ENCODE data around the gene PTPRT. TPM values are rescaled to one million over a fixed set of nuclear protein-coding genes. Genes with fewer than 3 reads are reported as not detected.

Gene PTPRT
- total RNA-seq, 1 experiment from 2014 or later, result 0.13 TPM

- Histone ChIP-seq H2BK20ac (ENCODE audit: low read depth, low read length, poor library complexity, severe bottlenecking) (no peak overlapping the region), H3K79me1 (ENCODE audit: insufficient read depth, low read depth, low read length, poor library complexity, severe bottlenecking) (no peaks in the 10 kb centered on the region), H3K9ac (ENCODE audit: extremely low read depth, insufficient read length, low read length) (no peak overlapping the region), H4K8ac (replicated peaks; ENCODE audit: insufficient read length, low read depth, low read length) (no peak overlapping the region), H3K14ac (ENCODE audit: insufficient read depth, low read length) (no peak overlapping the region), H4K5ac (ENCODE audit: insufficient read length, low read depth, low read length) (no peak overlapping the region), H3K27me3 (ENCODE audit: insufficient read depth, low read length) (no peaks in the 10 kb centered on the region), H2BK12ac (ENCODE audit: insufficient read length, low read depth, low read length) (no peak overlapping the region), H2BK15ac (ENCODE audit: low read depth, low read length) (no peak overlapping the region), H2BK5ac (ENCODE audit: insufficient read length, low read length) (no peak overlapping the region), H3K79me2 (ENCODE audit: insufficient read depth, low read length) (no peaks in the 10 kb centered on the region), H2AFZ (ENCODE audit: low read length) (no peak overlapping the region), H3K18ac (ENCODE audit: insufficient read length, low read depth, low read length) (no peak overlapping the region), H4K20me1 (ENCODE audit: control insufficient read depth, insufficient read depth, insufficient read length) (no peaks in the 10 kb centered on the region), H3K56ac (ENCODE audit: insufficient read length, low read depth, low read length) (no peak overlapping the region), H3K23me2 (ENCODE audit: insufficient read length, low read depth, low read length, poor library complexity, severe bottlenecking) (no peaks in the 10 kb centered on the region), H3K4me2 (ENCODE audit: insufficient read depth, insufficient read length, low read length) (no peak overlapping the region), H3K4ac (ENCODE audit: low read depth, low read length) (no peak overlapping the region), H3T11ph (ENCODE audit: low read length) (no peak overlapping the region), H3K4me1 (ENCODE audit: insufficient read depth, low read length) (no peaks in the 10 kb centered on the region), H3K9me3 (ENCODE audit: control insufficient read depth, low read depth, low read length) (no peaks in the 10 kb centered on the region), H3K23ac (ENCODE audit: insufficient read length, low read depth, low read length) (no peak overlapping the region), H2BK120ac (ENCODE audit: low read depth, low read length, poor library complexity, severe bottlenecking) (no peak overlapping the region), H2AK5ac (ENCODE audit: insufficient read length, low read length) (no peak overlapping the region), H4K91ac (ENCODE audit: insufficient read length, low read depth, low read length) (no peak overlapping the region), H3K27ac (ENCODE audit: insufficient read length, low read depth, low read length) (no peak overlapping the region)
- Mint-ChIP-seq H3K27me3 (ENCODE audit: low read depth) (peaks cover 5% of the 10 kb centered on the region), H3K27ac (no peak overlapping the region), H3K4me1 (peaks cover 5 to 19% of the 10 kb centered on the region in 2 experiments; a peak in 3 of 4 replicates), H3K36me3 (ENCODE audit: insufficient read depth in 1 of 3, low read depth in 3 of 3) (no peaks in the 10 kb centered on the region; a peak in 1 of 7 replicates), H3K4me3 (no peak overlapping the region), H3K9me3 (no peaks in the 10 kb centered on the region; a peak in 2 of 5 replicates)
- DNase-seq, result no peak
- no peak for TF ChIP-seq CTCF (conservative IDR thresholded peaks at IDR 0.05)
- WGBS (ENCODE audit: extremely low coverage, insufficient read length, low lambda C conversion rate), result no CpG with 5 or more reads among the region's 3 CpGs
Observed at GRCh38 chr20:43011491-43011890, 178.2 kb downstream of the PTPRT start.
